ENCODE measurements around the gene HORMAD2. TPM values are rescaled to one million over a fixed set of nuclear protein-coding genes. Genes with fewer than 3 reads are reported as not detected.

HORMAD2 gene
- total RNA-seq, 1 experiment from 2014 or later, result not detected

- intact Hi-C loops (cut with micrococcal nuclease; ENCODE audit: unreplicated experiment), result no loop called here
Measured at GRCh38 chr22:30158277-30158676, 78.0 kb downstream of the HORMAD2 start.

DNA sequence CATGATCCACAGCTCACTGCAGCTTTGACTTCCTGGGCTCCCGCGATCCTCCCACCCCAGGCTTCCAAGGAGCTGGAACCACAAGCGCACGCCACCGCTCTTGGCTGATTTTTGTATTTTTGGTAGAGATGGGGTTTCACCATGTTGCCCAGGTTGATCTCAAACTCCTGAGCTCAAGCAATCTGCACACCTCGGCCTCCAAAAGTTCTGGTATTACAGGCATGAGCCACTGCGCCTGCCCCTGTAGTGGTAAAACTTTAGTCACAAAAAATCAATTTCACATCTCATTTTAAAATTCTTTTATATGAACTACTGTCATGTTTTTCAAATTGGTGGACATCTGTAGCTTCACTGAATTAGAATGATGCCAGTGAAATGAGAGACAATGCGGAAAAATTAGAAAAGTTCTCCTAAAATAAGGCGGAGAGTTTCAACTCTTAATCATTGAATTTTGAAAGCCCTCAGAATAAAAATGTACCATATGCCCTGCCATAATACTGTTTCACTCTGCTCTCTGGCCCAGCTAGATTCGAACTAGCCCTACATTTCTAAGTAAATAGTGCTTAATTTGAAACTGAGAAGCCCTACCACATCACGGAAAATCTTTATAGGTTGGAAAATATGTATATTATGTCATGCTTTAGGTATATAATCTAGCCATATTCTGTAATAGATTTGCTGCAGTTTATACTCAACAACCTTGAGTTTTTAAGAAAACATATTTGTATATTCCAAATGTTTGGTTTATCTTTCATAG lies 78.7 kb downstream of the HORMAD2 start:
- no peaks in the 10 kb centered on the region for H3K9me2 ChIP-seq (ENCODE audit: insufficient read depth)
- intact Hi-C loops (cut with micrococcal nuclease; ENCODE audit: unreplicated experiment), result no loop called here

More at GRCh38 chr22:30158277-30158676, 78.0 kb downstream of the HORMAD2 start:
- Histone ChIP-seq H3K9me2 (ENCODE audit: insufficient read depth) (no peaks in the 10 kb centered on the region), H3F3A (ENCODE audit: insufficient read depth, low read depth) (peaks cover 11% of the 10 kb centered on the region; the same call in 1 of the 2 replicates), H2AFZ (no peak overlapping the region), H3K4me1 (replicated peaks; ENCODE audit: insufficient read depth) (peaks cover 16% of the 10 kb centered on the region), H4K20me1 (ENCODE audit: insufficient read depth) (no peaks in the 10 kb centered on the region), H3K27ac (no peak overlapping the region), H3K36me3 (ENCODE audit: low read depth) (no peaks in the 10 kb centered on the region), H3K27me3 (ENCODE audit: insufficient read depth, low read depth) (no peaks in the 10 kb centered on the region), H3K79me2 (ENCODE audit: low read depth) (no peaks in the 10 kb centered on the region), H3K4me3 (no peak overlapping the region), H3K4me2 (no peak overlapping the region), H3K9me3 (ENCODE audit: insufficient read depth, low read depth) (no peaks in the 10 kb centered on the region)
- DNase-seq, result no peak
- POLR2A ChIA-PET (ENCODE audit: unreplicated experiment), result interaction anchor here (0.8 kb wide), 1 partner anchor 19 kb away, joined by 19 read pairs; no protein-coding TSS in a partner anchor
- CTCF ChIA-PET, result no interaction called here
- TF ChIP-seq EZH2 (IDR thresholded peaks at IDR 0.05; ENCODE audit: low read depth), result no peak
- TF ChIP-seq, protein P1, sequence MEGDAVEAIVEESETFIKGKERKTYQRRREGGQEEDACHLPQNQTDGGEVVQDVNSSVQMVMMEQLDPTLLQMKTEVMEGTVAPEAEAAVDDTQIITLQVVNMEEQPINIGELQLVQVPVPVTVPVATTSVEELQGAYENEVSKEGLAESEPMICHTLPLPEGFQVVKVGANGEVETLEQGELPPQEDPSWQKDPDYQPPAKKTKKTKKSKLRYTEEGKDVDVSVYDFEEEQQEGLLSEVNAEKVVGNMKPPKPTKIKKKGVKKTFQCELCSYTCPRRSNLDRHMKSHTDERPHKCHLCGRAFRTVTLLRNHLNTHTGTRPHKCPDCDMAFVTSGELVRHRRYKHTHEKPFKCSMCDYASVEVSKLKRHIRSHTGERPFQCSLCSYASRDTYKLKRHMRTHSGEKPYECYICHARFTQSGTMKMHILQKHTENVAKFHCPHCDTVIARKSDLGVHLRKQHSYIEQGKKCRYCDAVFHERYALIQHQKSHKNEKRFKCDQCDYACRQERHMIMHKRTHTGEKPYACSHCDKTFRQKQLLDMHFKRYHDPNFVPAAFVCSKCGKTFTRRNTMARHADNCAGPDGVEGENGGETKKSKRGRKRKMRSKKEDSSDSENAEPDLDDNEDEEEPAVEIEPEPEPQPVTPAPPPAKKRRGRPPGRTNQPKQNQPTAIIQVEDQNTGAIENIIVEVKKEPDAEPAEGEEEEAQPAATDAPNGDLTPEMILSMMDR (conservative IDR thresholded peaks at IDR 0.05), result no peak
- no TSS peak for BruUV-seq (replicated peaks)

DNA sequence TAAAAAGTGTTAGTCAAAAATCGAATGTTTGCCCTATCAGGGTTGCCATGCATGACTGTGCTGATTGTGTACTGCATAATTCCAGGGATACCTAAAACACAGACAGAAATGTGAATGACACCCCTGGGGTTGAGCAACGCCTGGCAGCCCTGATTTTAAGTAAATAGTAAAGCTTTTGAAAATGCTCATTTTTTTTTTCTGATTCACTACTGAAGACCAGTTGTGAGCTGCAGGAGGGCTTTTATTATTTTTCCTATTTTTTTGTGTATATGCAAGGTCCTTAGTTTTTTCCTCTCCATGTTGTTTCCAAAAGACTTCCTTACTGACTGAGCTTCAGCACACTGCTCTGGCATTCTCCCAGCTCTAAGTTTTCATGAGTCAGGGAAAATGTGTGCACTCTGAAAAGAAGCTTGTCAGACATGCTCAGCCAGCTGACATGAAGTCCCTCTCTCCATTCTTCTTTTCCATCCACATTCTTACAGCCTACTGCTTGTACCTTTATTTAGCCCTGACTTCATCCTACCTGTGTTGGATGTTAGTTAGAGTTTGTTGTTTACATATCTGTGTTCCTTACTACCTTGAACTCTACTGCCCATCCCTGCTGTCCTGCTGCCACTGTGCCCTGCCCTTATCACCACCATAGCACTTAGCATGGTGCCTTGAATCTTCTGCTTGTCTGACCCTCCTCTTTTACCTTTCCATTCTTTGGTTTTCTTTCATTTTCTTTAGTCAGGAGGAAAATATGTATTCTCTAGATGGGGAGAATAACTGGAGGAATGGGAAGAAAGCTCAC lies 79.5 kb downstream of the HORMAD2 start:
- Histone ChIP-seq H3K4me1 (replicated peaks; ENCODE audit: insufficient read depth) (peaks cover 16% of the 10 kb centered on the region), H3K9me2 (ENCODE audit: insufficient read depth) (no peaks in the 10 kb centered on the region), H3K27me3 (ENCODE audit: insufficient read depth, low read depth) (no peaks in the 10 kb centered on the region), H3F3A (ENCODE audit: insufficient read depth, low read depth) (peaks cover 11% of the 10 kb centered on the region; the same call in 1 of the 2 replicates), H3K36me3 (ENCODE audit: low read depth) (no peaks in the 10 kb centered on the region), H3K4me2 (peak overlapping the region; percentile 24), H3K9me3 (ENCODE audit: insufficient read depth, low read depth) (no peaks in the 10 kb centered on the region), H3K4me3 (no peak overlapping the region), H3K27ac (peak overlapping the region; percentile 28; the same call in 1 of the 2 replicates), H2AFZ (no peak overlapping the region), H4K20me1 (ENCODE audit: insufficient read depth) (no peaks in the 10 kb centered on the region), H3K79me2 (ENCODE audit: low read depth) (no peaks in the 10 kb centered on the region)
- intact Hi-C loops (cut with micrococcal nuclease; ENCODE audit: unreplicated experiment), result no loop called here
- no peak for TF ChIP-seq EZH2 (IDR thresholded peaks at IDR 0.05; ENCODE audit: low read depth)
- TF ChIP-seq, protein P1 (conservative IDR thresholded peaks at IDR 0.05), result no peak
- BruUV-seq (replicated peaks), result no TSS peak
- POLR2A ChIA-PET (ENCODE audit: unreplicated experiment), result interaction anchor here (0.6 to 0.7 kb wide), 2 partner anchors 37 to 1148 kb away, joined by 3 read pairs; no protein-coding TSS in a partner anchor
- CTCF ChIA-PET, result no interaction called here
- DNase-seq, result peak; percentile 37 to 75

More for the DNA sequence above, 78.7 kb downstream of the HORMAD2 start:
- H3K4me2 ChIP-seq, result peak overlapping the region; percentile 24
- BruUV-seq (replicated peaks), result no TSS peak
- H4K20me1 ChIP-seq (ENCODE audit: insufficient read depth), result no peaks in the 10 kb centered on the region
- no peaks in the 10 kb centered on the region for H3K79me2 ChIP-seq (ENCODE audit: low read depth)
- H3K27ac ChIP-seq, result peak overlapping the region; percentile 28; the same call in 1 of the 2 replicates
- H2AFZ ChIP-seq, result no peak overlapping the region
- DNase-seq, result no peak
- peaks cover 11% of the 10 kb centered on the region; the same call in 1 of the 2 replicates for H3F3A ChIP-seq (ENCODE audit: insufficient read depth, low read depth)
- H3K27me3 ChIP-seq (ENCODE audit: insufficient read depth, low read depth), result no peaks in the 10 kb centered on the region
- ChIA-PET POLR2A (ENCODE audit: unreplicated experiment) (interaction anchor here (0.6 kb wide), 1 partner anchor 36 kb away, joined by 3 read pairs; no protein-coding TSS in a partner anchor), CTCF (no interaction called here)
- H3K36me3 ChIP-seq (ENCODE audit: low read depth), result no peaks in the 10 kb centered on the region
- H3K9me3 ChIP-seq (ENCODE audit: insufficient read depth, low read depth), result no peaks in the 10 kb centered on the region
- peaks cover 16% of the 10 kb centered on the region for H3K4me1 ChIP-seq (replicated peaks; ENCODE audit: insufficient read depth)
- no peak overlapping the region for H3K4me3 ChIP-seq
- TF ChIP-seq, protein P1 (conservative IDR thresholded peaks at IDR 0.05), result no peak
- no peak for TF ChIP-seq EZH2 (IDR thresholded peaks at IDR 0.05; ENCODE audit: low read depth)
